Esophagus muscularis mucosa (tissue), 4 donors: ENCODE data around the gene LPCAT2. TPM values are rescaled to one million over a fixed set of nuclear protein-coding genes. Genes with fewer than 3 reads are reported as not detected.
A peak's percentile ranks its signal among the peaks of the same experiment; 100 is the strongest.

Experiments
- DNase-seq: peaks from one replicate; pipeline ENCODE4 v3.0.0-alpha.2; 2017; ENCODE audit errors: extremely low spot score
- H3K27ac ChIP-seq, 4 donors: fragments of 200-600 bp; sonication (generic); replicated peaks in 1 of 4; 1 replicate in 3 of 4; 2 replicates in 1 of 4; pipeline ENCODE4 v1.5.1; 2016 to 2019; ENCODE audit warnings: mild to moderate bottlenecking in 1 of 4
- H3K27me3 ChIP-seq, 4 donors: fragments of 200-600 bp; sonication (generic); one replicate each; pipeline versions ENCODE4 v1.5.1 to v1.6.0; 2016 to 2019
- H3K36me3 ChIP-seq, 4 donors: fragments of 200-600 bp; sonication (generic); one replicate each; pipeline ENCODE4 v1.5.1; 2016 to 2019
- H3K4me1 ChIP-seq, 4 donors: fragments of 200-600 bp; sonication (generic); one replicate each; pipeline ENCODE4 v1.5.1; 2016 to 2019
- H3K4me3 ChIP-seq, 4 donors: fragments of 200-600 bp; sonication (generic); 1 replicate in 2 of 4; 2 replicates in 2 of 4; pipeline ENCODE4 v1.5.1; 2016 to 2019; ENCODE audit warnings: mild to moderate bottlenecking in 4 of 4, moderate library complexity in 1 of 4
- H3K9me3 ChIP-seq, 4 donors: fragments of 200-600 bp; sonication (generic); 1 replicate in 3 of 4; 2 replicates in 1 of 4; pipeline ENCODE4 v1.5.1; 2016 to 2019
- EP300 ChIP-seq: sonication (generic); formaldehyde crosslinking; IDR thresholded peaks from one replicate; pipeline ENCODE4 v1.6.1; 2017; ENCODE audit warnings: antibody characterized with exemption
- POLR2A ChIP-seq: fragments of 450-650 bp; IDR thresholded peaks from one replicate; pipeline ENCODE4 v1.6.1; 2017; ENCODE audit warnings: antibody characterized with exemption, moderate library complexity, mild to moderate bottlenecking, low read depth
- POLR2AphosphoS5 ChIP-seq, 2 donors: sonication (generic); formaldehyde crosslinking; IDR thresholded peaks; one replicate each; pipeline ENCODE4 v1.6.1; 2017; ENCODE audit warnings: antibody characterized with exemption in 2 of 2
- WGBS: methylation state at CpG from one replicate; pipeline ENCODE4 v1.1.5; 2018; 5-methylcytosine and 5-hydroxymethylcytosine counted together
- intact Hi-C: fragments of 100-400 bp; cut with DNase I; formaldehyde crosslinking; loops from one replicate; pipeline ENCODE4 v1.15.1; 2023
- total RNA-seq, 4 donors: library from RNA; depleted of rRNA; stranded (reverse); fragments of >200 nt; gene quantifications; one replicate each; pipeline versions ENCODE4 v1.1.0 to v1.2.1, GENCODE V29; 2016
- TF ChIP-seq, protein P1 (sequence below), 3 experiments: fragments of 200-600 bp in 2 of 3; fragments of 450-650 bp in 1 of 3; sonication (generic) in 2 of 3; IDR thresholded peaks; one replicate each; pipeline ENCODE4 v1.5.1; 2017 to 2019; ENCODE audit warnings: antibody characterized with exemption in 3 of 3, mild to moderate bottlenecking in 2 of 3, moderate library complexity in 1 of 3

The LPCAT2 gene
- total RNA-seq, 4 donors from 2014 or later: 9.6 to 12.9 (median 12.0) TPM

GRCh38 chr16:55540221-55540620 is 31.3 kb downstream of the LPCAT2 start:
- Histone ChIP-seq H3K27me3 (no peaks in the 10 kb centered on the region), H3K4me3 (no peak overlapping the region), H3K36me3 (peaks cover 0 to 3% (median 0%) of the 10 kb centered on the region in 4 donors), H3K4me1 (peaks cover 0 to 5% (median 0%) of the 10 kb centered on the region in 4 donors), H3K9me3 (no peaks in the 10 kb centered on the region), H3K27ac (no peak overlapping the region)
- WGBS: 96% methylated on average over 1 of the region's 1 CpG
- no peak for DNase-seq
- no peak for TF ChIP-seq EP300
- TF ChIP-seq POLR2A: no peak
- no peak for TF ChIP-seq POLR2AphosphoS5 (IDR thresholded peaks at IDR 0.05)
- TF ChIP-seq, protein P1, sequence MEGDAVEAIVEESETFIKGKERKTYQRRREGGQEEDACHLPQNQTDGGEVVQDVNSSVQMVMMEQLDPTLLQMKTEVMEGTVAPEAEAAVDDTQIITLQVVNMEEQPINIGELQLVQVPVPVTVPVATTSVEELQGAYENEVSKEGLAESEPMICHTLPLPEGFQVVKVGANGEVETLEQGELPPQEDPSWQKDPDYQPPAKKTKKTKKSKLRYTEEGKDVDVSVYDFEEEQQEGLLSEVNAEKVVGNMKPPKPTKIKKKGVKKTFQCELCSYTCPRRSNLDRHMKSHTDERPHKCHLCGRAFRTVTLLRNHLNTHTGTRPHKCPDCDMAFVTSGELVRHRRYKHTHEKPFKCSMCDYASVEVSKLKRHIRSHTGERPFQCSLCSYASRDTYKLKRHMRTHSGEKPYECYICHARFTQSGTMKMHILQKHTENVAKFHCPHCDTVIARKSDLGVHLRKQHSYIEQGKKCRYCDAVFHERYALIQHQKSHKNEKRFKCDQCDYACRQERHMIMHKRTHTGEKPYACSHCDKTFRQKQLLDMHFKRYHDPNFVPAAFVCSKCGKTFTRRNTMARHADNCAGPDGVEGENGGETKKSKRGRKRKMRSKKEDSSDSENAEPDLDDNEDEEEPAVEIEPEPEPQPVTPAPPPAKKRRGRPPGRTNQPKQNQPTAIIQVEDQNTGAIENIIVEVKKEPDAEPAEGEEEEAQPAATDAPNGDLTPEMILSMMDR (IDR thresholded peaks at IDR 0.05): no peak
- intact Hi-C loops: no loop called here

DNA sequence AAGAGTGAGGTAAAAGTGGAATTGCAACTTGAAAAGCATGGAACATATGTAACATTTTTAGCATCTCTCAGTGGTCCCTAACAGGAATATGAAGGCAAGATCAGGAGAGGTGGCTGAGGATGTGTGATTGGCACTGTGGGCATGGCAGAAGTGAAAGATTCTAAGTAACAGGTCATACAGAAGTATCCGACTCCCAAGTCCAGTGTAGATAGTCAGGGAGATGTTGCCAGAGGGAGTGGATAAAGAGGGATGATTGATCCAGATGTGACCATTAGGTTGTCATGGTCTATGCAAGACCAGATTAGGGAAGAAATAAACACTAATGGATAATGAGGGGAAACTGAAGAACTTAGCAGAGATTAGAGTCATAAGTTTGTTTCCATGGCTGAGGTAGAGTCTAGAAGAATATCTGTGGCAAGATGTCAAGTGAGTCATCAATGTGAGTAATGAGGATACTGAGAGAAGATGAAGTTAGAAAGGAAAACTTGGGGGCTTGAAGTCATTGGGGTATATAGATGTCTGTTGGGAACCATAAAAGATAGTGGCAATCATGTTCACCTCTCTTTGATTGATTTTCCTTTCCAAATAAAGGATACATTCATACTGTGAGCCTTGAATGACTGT is 33.7 kb downstream of the LPCAT2 start:
- Histone ChIP-seq H3K27me3 (no peaks in the 10 kb centered on the region), H3K4me1 (peaks cover 0 to 5% (median 0%) of the 10 kb centered on the region in 4 donors), H3K4me3 (no peak overlapping the region), H3K36me3 (peaks cover 0 to 3% (median 0%) of the 10 kb centered on the region in 4 donors), H3K27ac (peak overlapping the region in 1 of 4 donors; percentile 12), H3K9me3 (no peaks in the 10 kb centered on the region)
- TF ChIP-seq, protein P1 (IDR thresholded peaks at IDR 0.05): no peak
- TF ChIP-seq POLR2AphosphoS5 (IDR thresholded peaks at IDR 0.05) (no peak), POLR2A (no peak), EP300 (no peak)
- no peak for DNase-seq
- intact Hi-C loops: loop anchor here (2.0 kb wide), 1 partner anchor 78 kb away; no protein-coding TSS in a partner anchor
- 95% methylated on average over 1 of the region's 1 CpG for WGBS

DNA sequence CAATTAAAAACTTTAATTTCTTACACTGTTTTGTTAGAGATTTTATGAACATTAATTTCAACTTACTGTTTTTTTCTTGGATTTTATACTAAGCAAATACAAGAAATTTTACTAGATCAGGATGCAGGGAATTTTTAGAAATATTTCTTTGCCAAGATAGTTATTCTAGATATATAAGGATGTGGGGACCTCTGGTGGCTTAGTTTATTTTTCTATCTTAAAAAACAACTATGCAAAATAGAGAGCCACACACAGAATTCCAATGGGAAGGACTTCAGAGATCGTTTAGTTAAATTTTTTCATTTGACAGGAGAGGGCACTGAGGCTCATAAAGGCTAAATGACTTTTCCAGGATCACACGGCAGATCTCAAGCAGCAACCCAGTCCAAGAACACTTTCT is 34.6 kb downstream of the LPCAT2 start:
- intact Hi-C loops: loop anchor here (2.0 kb wide), 1 partner anchor 79 kb away; no protein-coding TSS in a partner anchor
- no peak overlapping the region for H3K4me3 ChIP-seq
- DNase-seq: no peak
- no peak for TF ChIP-seq POLR2A
- TF ChIP-seq, protein P1 (IDR thresholded peaks at IDR 0.05): peak; percentile 33 to 42 (median 35)
- no peak for TF ChIP-seq EP300
- no peaks in the 10 kb centered on the region for H3K9me3 ChIP-seq
- no peak overlapping the region for H3K27ac ChIP-seq
- WGBS: 37% methylated on average over 2 of the region's 2 CpGs
- H3K4me1 ChIP-seq: peaks cover 0 to 5% (median 0%) of the 10 kb centered on the region in 4 donors
- H3K27me3 ChIP-seq: no peaks in the 10 kb centered on the region
- H3K36me3 ChIP-seq: peaks cover 0 to 3% (median 0%) of the 10 kb centered on the region in 4 donors

DNA sequence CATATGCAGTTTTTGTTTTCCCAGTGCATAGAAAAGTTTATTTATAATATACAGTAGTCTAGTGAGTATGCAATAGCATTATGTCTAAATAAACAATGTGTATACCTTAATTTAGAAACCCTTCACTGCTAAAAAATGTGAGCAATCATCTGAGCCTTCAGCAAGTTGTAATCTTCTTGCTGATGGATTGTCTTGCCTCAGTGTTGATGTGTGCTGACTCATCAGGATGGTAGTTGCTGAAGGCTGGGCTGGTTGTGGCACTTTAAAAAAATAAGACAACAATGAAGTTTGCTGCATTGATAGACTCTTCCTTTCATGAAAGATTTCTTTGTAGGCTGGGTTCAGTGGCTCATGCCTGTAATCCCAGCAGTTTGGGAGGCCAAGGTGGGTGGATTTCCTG is 43.7 kb downstream of the LPCAT2 start:
- Histone ChIP-seq H3K36me3 (peaks cover 0 to 15% (median 3%) of the 10 kb centered on the region in 4 donors), H3K9me3 (peaks cover 0 to 10% (median 4%) of the 10 kb centered on the region in 4 donors), H3K4me1 (peaks cover 0 to 10% (median 5%) of the 10 kb centered on the region in 4 donors), H3K27ac (no peak overlapping the region), H3K4me3 (no peak overlapping the region), H3K27me3 (peaks cover 0 to 4% (median 0%) of the 10 kb centered on the region in 4 donors)
- intact Hi-C loops: no loop called here
- DNase-seq: no peak
- TF ChIP-seq, protein P1 (IDR thresholded peaks at IDR 0.05): no peak
- TF ChIP-seq POLR2AphosphoS5 (IDR thresholded peaks at IDR 0.05) (no peak), POLR2A (no peak), EP300 (no peak)

GRCh38 chr16:55555436-55555835 is 46.6 kb downstream of the LPCAT2 start:
- WGBS: 60% methylated on average over 2 of the region's 2 CpGs
- Histone ChIP-seq H3K4me1 (peaks cover 14 to 38% (median 31%) of the 10 kb centered on the region in 4 donors), H3K27me3 (peaks cover 0 to 4% (median 0%) of the 10 kb centered on the region in 4 donors), H3K9me3 (peaks cover 0 to 10% (median 4%) of the 10 kb centered on the region in 4 donors), H3K27ac (no peak overlapping the region), H3K4me3 (no peak overlapping the region), H3K36me3 (peaks cover 0 to 14% (median 3%) of the 10 kb centered on the region in 4 donors)
- TF ChIP-seq POLR2AphosphoS5 (IDR thresholded peaks at IDR 0.05): no peak
- TF ChIP-seq EP300: no peak
- TF ChIP-seq, protein P1 (IDR thresholded peaks at IDR 0.05): no peak
- TF ChIP-seq POLR2A: no peak
- intact Hi-C loops: no loop called here
- DNase-seq: no peak
